C4-2B (cell line): Measurements from ENCODE around the gene SYT8.

ENCODE experiments used
- CTCF ChIP-seq: fragments of 450-650 bp; conservative IDR thresholded peaks from 2 replicates; pipeline ENCODE4 v1.5.1; 2017; ENCODE audit warnings: mild to moderate bottlenecking
- ZFX ChIP-seq: fragments of 450-650 bp; IDR thresholded peaks from 2 replicates; pipeline ENCODE4 v1.6.1; 2017

- TF ChIP-seq CTCF (no peak), ZFX (no peak)
Measured at GRCh38 chr11:1834779-1835670, at the start of gene SYT8.
